GM18498 (cell line): Measurements from ENCODE around the gene SYNGR1.
A peak's percentile ranks its signal among the peaks of the same experiment; 100 is the strongest.

Experiments used
- ATAC-seq: cut with Tn5 transposase; IDR thresholded peaks from one replicate; pipeline ENCODE4 v1.9.1; 2021; ENCODE audit warnings: mild to moderate bottlenecking, moderate library complexity; ENCODE audit not compliant: unreplicated experiment

Gene SYNGR1

GRCh38 chr22:39367035-39367434 is 17.2 kb downstream of the SYNGR1 start:
- ATAC-seq: no peak

GRCh38 chr22:39368461-39368911 is 18.7 kb downstream of the SYNGR1 start:
- ATAC-seq: no peak

GRCh38 chr22:39369186-39369585 is 19.4 kb downstream of the SYNGR1 start:
- no peak for ATAC-seq

- ATAC-seq: no peak
Observed at GRCh38 chr22:39369586-39369985, 19.8 kb downstream of the SYNGR1 start.

GRCh38 chr22:39371732-39372131 is 21.9 kb downstream of the SYNGR1 start:
- no peak for ATAC-seq

GRCh38 chr22:39374191-39374590 is 24.4 kb downstream of the SYNGR1 start:
- ATAC-seq: no peak

GRCh38 chr22:39374801-39375200 is 25.0 kb downstream of the SYNGR1 start:
- ATAC-seq: no peak

- no peak for ATAC-seq
Observed at GRCh38 chr22:39375646-39376045, 25.9 kb downstream of the SYNGR1 start.

- no peak for ATAC-seq
Observed at GRCh38 chr22:39379756-39380730, 30.3 kb downstream of the SYNGR1 start.

GRCh38 chr22:39381009-39381755 is 31.4 kb downstream of the SYNGR1 start:
- no peak for ATAC-seq

GRCh38 chr22:39381930-39382329 is 32.1 kb downstream of the SYNGR1 start:
- ATAC-seq: no peak

- ATAC-seq: no peak
Observed at GRCh38 chr22:39382410-39382809, 32.6 kb downstream of the SYNGR1 start.

GRCh38 chr22:39383841-39384625 is 34.2 kb downstream of the SYNGR1 start:
- ATAC-seq: no peak

GRCh38 chr22:39384750-39385480 is 35.1 kb downstream of the SYNGR1 start:
- no peak for ATAC-seq

- ATAC-seq: peak; percentile 70
Observed at GRCh38 chr22:39388261-39389011, 38.6 kb downstream of the SYNGR1 start.

- no peak for ATAC-seq
Observed at GRCh38 chr22:39389420-39389819, 39.6 kb downstream of the SYNGR1 start.

- no peak for ATAC-seq
Observed at GRCh38 chr22:39392341-39392948, 42.7 kb downstream of the SYNGR1 start.

GRCh38 chr22:39395936-39396796 is 46.4 kb downstream of the SYNGR1 start:
- ATAC-seq: no peak
